Measurements from ENCODE around the gene CRB3. TPM values are rescaled to one million over a fixed set of nuclear protein-coding genes. Genes with fewer than 3 reads are reported as not detected.

Gene CRB3
- total RNA-seq, 1 donor from 2014 or later = 58.9 TPM

DNA sequence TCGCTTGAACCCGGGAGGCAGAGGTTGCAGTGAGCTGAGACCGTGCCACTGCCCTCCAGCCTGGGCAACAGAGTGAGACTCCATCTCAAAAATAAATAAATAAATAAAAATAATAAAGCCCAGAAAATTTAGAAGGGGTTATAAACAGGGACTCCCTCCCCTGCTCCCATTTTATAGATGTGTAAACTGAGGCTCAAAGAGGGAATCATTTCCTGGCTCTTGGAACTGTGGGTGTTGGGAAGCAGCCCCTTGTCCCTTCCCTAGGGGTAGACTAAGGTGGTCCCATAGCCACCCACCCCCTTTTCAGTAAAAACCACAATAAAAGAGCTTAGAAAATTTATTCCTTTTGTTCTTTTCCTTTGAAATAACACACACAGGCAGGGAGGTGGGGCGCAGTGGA is 24.3 kb upstream of the CRB3 start:
- no peak overlapping the region for H3K4me3 ChIP-seq (ENCODE audit: low read depth, low read length)
- DNase-seq (ENCODE audit: low read depth) = no peak
- TF ChIP-seq, protein P1, sequence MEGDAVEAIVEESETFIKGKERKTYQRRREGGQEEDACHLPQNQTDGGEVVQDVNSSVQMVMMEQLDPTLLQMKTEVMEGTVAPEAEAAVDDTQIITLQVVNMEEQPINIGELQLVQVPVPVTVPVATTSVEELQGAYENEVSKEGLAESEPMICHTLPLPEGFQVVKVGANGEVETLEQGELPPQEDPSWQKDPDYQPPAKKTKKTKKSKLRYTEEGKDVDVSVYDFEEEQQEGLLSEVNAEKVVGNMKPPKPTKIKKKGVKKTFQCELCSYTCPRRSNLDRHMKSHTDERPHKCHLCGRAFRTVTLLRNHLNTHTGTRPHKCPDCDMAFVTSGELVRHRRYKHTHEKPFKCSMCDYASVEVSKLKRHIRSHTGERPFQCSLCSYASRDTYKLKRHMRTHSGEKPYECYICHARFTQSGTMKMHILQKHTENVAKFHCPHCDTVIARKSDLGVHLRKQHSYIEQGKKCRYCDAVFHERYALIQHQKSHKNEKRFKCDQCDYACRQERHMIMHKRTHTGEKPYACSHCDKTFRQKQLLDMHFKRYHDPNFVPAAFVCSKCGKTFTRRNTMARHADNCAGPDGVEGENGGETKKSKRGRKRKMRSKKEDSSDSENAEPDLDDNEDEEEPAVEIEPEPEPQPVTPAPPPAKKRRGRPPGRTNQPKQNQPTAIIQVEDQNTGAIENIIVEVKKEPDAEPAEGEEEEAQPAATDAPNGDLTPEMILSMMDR (conservative IDR thresholded peaks at IDR 0.05; ENCODE audit: low read depth, low read length) = no peak

DNA sequence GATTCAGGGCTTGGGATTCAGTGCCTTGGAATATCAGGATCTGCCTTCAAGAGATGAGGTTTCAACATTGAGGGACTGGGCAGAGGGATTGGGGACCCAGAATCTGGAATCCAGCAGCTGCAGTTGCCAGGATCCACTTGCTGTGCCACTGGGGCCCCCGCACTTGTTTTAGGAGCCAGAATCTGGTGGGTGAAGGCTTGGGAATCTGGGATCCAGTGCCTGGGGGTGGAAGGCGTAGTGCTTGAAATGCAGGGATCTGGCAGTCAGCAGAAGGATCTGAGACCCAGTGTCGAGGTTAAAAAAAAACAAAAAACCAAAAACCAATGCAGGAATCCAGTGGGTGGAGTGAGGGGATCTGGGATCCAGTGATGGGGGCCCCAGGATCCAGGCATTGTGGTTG is 23.2 kb upstream of the CRB3 start:
- DNase-seq (ENCODE audit: low read depth) = no peak
- TF ChIP-seq, protein P1 (conservative IDR thresholded peaks at IDR 0.05; ENCODE audit: low read depth, low read length) = no peak
- H3K4me3 ChIP-seq (ENCODE audit: low read depth, low read length) = no peak overlapping the region

DNA sequence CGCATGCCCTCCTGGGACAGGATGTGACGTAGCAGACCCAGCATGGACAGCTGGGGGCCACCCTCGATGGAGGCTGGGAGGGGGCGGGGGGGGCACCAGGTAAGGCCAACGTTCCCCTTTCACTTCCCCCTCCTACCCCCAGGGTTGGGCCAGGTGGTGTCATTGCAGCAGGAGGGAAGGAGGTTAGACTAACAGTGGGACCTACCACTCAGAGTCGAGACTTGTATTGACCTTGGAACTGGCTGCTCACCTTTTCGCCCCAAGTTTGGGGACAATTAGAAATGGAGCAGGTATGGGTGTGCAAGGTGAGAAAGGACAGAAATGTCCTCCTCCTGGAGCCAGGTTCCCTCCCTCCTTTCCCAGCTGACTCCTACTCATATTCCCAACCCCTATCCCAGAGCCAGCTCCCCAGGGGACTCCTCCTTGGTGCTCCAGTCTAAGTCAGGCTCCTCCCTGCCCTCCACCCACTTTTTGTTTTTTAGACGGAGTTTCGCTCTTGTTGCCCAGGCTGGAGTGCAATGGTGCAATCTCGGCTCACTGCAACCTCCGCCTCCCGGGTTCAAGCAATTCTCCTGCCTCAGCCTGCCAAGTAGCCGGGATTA is 21.9 kb upstream of the CRB3 start:
- TF ChIP-seq, protein P1 (conservative IDR thresholded peaks at IDR 0.05; ENCODE audit: low read depth, low read length) = no peak
- DNase-seq (ENCODE audit: low read depth) = no peak
- no peak overlapping the region for H3K4me3 ChIP-seq (ENCODE audit: low read depth, low read length)

DNA sequence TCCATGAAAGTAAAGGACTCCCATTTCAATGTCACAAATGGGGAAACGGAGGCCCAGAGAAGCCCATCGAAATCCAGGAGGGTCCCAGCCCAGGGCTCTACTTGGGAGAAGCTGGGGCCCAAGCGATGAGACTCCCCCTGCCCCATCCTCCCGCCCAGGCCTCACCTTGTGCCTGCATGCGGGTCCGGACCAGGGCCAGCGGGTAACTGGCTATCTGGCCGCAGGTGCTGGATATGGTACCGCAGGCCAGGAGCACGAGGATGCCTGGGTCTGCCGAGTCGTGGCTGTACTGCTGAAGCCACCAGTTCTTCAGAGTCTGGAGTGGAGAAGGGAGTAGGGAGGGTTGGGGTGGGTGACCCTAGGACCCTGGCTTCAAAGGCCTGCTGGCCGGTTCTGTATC is 20.1 kb upstream of the CRB3 start:
- TF ChIP-seq, protein P1 (conservative IDR thresholded peaks at IDR 0.05; ENCODE audit: low read depth, low read length) = no peak
- no peak for DNase-seq (ENCODE audit: low read depth)
- H3K4me3 ChIP-seq (ENCODE audit: low read depth, low read length) = no peak overlapping the region

DNA sequence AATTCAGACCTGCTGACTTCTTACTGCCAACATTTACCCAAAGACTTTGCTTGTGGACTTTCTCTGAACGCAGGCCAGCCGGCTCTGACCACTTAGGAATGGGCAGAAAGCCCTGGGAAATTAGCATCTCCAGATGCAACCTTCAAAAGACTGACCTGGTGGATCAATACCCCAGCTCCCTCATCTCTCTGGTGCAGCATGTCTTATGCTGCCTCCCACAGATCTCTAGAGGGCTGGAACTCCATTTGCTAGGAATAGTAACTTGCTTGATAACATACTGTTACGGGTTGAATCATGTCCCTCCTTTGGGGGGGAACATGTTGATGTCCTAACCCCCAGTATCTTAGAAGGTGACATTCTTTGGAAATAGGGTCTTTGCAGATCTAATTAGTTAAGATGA is 17.6 kb upstream of the CRB3 start:
- H3K4me3 ChIP-seq (ENCODE audit: low read depth, low read length) = no peak overlapping the region
- TF ChIP-seq, protein P1 (conservative IDR thresholded peaks at IDR 0.05; ENCODE audit: low read depth, low read length) = no peak
- DNase-seq (ENCODE audit: low read depth) = no peak

DNA sequence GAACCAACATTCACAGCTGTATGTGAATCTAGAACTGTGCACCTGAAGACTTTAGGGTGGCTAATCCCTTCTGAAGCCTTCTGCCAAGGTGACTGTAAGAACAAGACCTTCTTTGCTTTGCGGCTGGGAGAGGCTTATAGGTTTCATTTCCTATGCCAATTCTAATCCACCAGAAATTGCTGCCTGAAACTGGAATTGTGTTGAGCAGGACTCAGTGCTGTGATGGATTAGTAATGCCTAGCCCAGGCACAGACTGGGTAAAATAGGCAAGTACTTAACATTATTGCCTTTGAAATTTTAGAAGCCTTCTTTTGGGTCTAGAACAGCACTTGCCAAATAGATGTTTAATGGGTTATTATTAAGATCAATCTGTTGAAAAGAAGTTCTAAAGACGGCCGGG is 16.0 kb upstream of the CRB3 start:
- H3K4me3 ChIP-seq (ENCODE audit: low read depth, low read length) = no peak overlapping the region
- TF ChIP-seq, protein P1 (conservative IDR thresholded peaks at IDR 0.05; ENCODE audit: low read depth, low read length) = no peak
- no peak for DNase-seq (ENCODE audit: low read depth)

DNA sequence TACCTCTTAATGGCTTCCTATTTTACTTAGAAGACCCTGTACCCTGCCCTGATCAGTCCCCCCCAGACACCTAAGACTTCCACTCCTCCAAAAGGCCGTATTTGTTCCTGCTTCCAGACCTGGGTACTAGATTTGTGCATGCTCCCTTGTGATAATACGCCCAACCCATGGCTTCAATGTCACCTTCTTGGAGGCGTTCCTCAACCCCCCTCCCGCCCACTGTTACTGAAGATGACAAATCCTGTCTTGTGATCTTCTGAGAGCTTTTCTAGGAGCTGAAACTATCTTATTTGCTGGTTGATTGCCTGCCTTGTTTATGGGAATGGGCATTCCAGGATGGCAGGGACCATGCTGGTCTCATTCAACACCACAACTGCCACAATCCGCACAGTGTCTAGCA is 13.9 kb upstream of the CRB3 start:
- no peak overlapping the region for H3K4me3 ChIP-seq (ENCODE audit: low read depth, low read length)
- DNase-seq (ENCODE audit: low read depth) = no peak
- TF ChIP-seq, protein P1 (conservative IDR thresholded peaks at IDR 0.05; ENCODE audit: low read depth, low read length) = no peak

All from epithelial cell of proximal tubule (primary cell).